ENCODE results near the gene CDH4. TPM values are rescaled to one million over a fixed set of nuclear protein-coding genes. Genes with fewer than 3 reads are reported as not detected.

CDH4 gene
- total and polyA plus RNA-seq, 8 donors, result under 0.01 to 2.2 (median 0.11) TPM; not detected in 2

- no peak for TF ChIP-seq EP300 (IDR thresholded peaks at IDR 0.05)
- TF ChIP-seq POLR2AphosphoS5 (IDR thresholded peaks at IDR 0.05), result no peak
- TF ChIP-seq, protein P1, sequence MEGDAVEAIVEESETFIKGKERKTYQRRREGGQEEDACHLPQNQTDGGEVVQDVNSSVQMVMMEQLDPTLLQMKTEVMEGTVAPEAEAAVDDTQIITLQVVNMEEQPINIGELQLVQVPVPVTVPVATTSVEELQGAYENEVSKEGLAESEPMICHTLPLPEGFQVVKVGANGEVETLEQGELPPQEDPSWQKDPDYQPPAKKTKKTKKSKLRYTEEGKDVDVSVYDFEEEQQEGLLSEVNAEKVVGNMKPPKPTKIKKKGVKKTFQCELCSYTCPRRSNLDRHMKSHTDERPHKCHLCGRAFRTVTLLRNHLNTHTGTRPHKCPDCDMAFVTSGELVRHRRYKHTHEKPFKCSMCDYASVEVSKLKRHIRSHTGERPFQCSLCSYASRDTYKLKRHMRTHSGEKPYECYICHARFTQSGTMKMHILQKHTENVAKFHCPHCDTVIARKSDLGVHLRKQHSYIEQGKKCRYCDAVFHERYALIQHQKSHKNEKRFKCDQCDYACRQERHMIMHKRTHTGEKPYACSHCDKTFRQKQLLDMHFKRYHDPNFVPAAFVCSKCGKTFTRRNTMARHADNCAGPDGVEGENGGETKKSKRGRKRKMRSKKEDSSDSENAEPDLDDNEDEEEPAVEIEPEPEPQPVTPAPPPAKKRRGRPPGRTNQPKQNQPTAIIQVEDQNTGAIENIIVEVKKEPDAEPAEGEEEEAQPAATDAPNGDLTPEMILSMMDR (IDR thresholded peaks at IDR 0.05), result no peak
- no peak for TF ChIP-seq POLR2A (IDR thresholded peaks at IDR 0.05)
- peaks cover 0 to 7% (median 2%) of the 10 kb centered on the region in 4 donors for H3K9me3 ChIP-seq
- H3K4me1 ChIP-seq, result no peaks in the 10 kb centered on the region
- H3K4me3 ChIP-seq, result no peak overlapping the region
- peaks cover 0 to 20% (median 0%) of the 10 kb centered on the region in 3 donors for H3K27me3 ChIP-seq
- H3K36me3 ChIP-seq, result no peaks in the 10 kb centered on the region
- 50 to 73% (median 66%) methylated on average over 7 of the region's 7 CpGs for WGBS, 5 donors
- no peak for DNase-seq
- no peak overlapping the region for H3K27ac ChIP-seq
- intact Hi-C loops (cut with DNase I; ENCODE audit: low total_unique reads), result no loop called here
Observed at GRCh38 chr20:61299618-61300017, 47.6 kb downstream of the CDH4 start.

DNA sequence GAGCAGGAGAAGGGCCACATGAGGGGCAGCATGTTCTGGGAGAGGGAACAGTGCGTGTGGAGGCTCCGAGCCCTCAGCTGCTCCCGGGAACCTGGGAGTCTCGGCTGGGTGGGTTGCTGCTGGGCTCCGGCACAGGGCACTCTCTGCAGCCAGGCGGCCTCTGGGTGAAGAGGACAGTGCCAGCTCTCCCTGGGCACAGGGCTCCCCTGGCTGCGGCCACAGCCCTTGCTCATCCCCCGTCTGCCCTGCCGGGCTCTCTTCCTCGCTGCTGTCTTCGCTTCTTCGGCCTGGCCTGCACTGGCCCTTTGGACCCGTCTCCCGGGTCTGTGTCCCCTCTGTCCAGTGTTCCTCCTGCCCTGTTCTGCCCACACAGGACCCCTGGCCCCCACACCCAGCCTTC lies 48.2 kb downstream of the CDH4 start:
- Histone ChIP-seq H3K27ac (no peak overlapping the region), H3K4me1 (no peaks in the 10 kb centered on the region), H3K36me3 (no peaks in the 10 kb centered on the region), H3K27me3 (peaks cover 0 to 20% (median 0%) of the 10 kb centered on the region in 3 donors), H3K9me3 (peaks cover 0 to 7% (median 2%) of the 10 kb centered on the region in 4 donors), H3K4me3 (no peak overlapping the region)
- no peak for DNase-seq
- intact Hi-C loops (cut with DNase I; ENCODE audit: low total_unique reads), result no loop called here
- TF ChIP-seq POLR2AphosphoS5 (IDR thresholded peaks at IDR 0.05) (no peak), POLR2A (IDR thresholded peaks at IDR 0.05) (no peak), EP300 (IDR thresholded peaks at IDR 0.05) (no peak)
- TF ChIP-seq, protein P1 (IDR thresholded peaks at IDR 0.05), result no peak
- 81 to 88% (median 83%) methylated on average over 13 to 14 of the region's 14 CpGs for WGBS, 5 donors

DNA sequence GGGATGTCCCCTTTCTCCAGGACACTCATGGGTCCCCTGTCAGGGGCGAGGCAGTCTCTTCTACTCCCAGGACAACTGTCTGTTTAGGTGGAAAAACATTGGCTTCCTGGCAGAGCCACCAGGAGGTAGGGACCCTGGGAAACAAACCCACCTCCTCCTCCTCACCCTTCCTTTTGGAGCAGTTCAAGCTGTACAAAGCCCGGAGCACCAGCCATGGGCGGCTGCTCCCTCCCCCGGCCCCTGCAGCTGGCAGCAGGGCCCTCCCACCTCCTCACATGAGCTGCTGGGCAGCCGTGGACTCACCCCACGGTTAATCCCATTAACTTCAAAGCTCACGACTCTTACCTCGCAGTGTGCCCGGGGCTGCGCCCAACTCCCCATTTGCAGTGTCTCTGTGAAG lies 48.6 kb downstream of the CDH4 start:
- intact Hi-C loops (cut with DNase I; ENCODE audit: low total_unique reads), result no loop called here
- TF ChIP-seq, protein P1 (IDR thresholded peaks at IDR 0.05), result no peak
- TF ChIP-seq EP300 (IDR thresholded peaks at IDR 0.05), result no peak
- TF ChIP-seq POLR2AphosphoS5 (IDR thresholded peaks at IDR 0.05), result no peak
- TF ChIP-seq POLR2A (IDR thresholded peaks at IDR 0.05), result no peak
- H3K36me3 ChIP-seq, result no peaks in the 10 kb centered on the region

GRCh38 chr20:61301711-61302525 lies 49.9 kb downstream of the CDH4 start:
- DNase-seq, result no peak
- Histone ChIP-seq H3K9me3 (peaks cover 0 to 7% (median 0%) of the 10 kb centered on the region in 4 donors), H3K27ac (no peak overlapping the region), H3K4me1 (no peaks in the 10 kb centered on the region), H3K36me3 (no peaks in the 10 kb centered on the region), H3K27me3 (peaks cover 0 to 23% (median 0%) of the 10 kb centered on the region in 3 donors), H3K4me3 (no peak overlapping the region)
- intact Hi-C loops (cut with DNase I; ENCODE audit: low total_unique reads), result no loop called here
- no peak for TF ChIP-seq EP300 (IDR thresholded peaks at IDR 0.05)
- TF ChIP-seq, protein P1 (IDR thresholded peaks at IDR 0.05), result no peak
- no peak for TF ChIP-seq POLR2AphosphoS5 (IDR thresholded peaks at IDR 0.05)
- no peak for TF ChIP-seq POLR2A (IDR thresholded peaks at IDR 0.05)
- 67 to 76% (median 74%) methylated on average over 21 of the region's 21 CpGs for WGBS, 5 donors

More for the DNA sequence above, 48.6 kb downstream of the CDH4 start:
- no peak overlapping the region for H3K4me3 ChIP-seq
- 51 to 85% (median 64%) methylated on average over 7 to 10 of the region's 10 CpGs for WGBS, 5 donors
- H3K27ac ChIP-seq, result no peak overlapping the region
- H3K27me3 ChIP-seq, result peaks cover 0 to 16% (median 0%) of the 10 kb centered on the region in 3 donors
- no peak for DNase-seq
- H3K4me1 ChIP-seq, result no peaks in the 10 kb centered on the region
- H3K9me3 ChIP-seq, result peaks cover 0 to 7% (median under 1%) of the 10 kb centered on the region in 4 donors
